Vagina (tissue), 2 donors: Measurements from ENCODE around the gene ACSM5.

ENCODE experiments used
- POLR2A ChIP-seq, 2 donors: fragments of 450-650 bp; IDR thresholded peaks; one replicate each; pipeline ENCODE4 v1.6.1; 2017; ENCODE audit warnings: antibody characterized with exemption in 2 of 2, mild to moderate bottlenecking in 2 of 2, moderate library complexity in 2 of 2
- POLR2AphosphoS5 ChIP-seq, 2 donors: sonication (generic); formaldehyde crosslinking; IDR thresholded peaks; one replicate each; pipeline ENCODE4 v1.9.0; 2017; ENCODE audit warnings: antibody characterized with exemption in 2 of 2, mild to moderate bottlenecking in 2 of 2, low read depth in 1 of 2; ENCODE audit not compliant: insufficient read depth in 1 of 2
- TF ChIP-seq, protein P1 (sequence below), 3 experiments: fragments of 450-650 bp in 2 of 3; fragments of 200-600 bp in 1 of 3; sonication (generic) in 1 of 3; IDR thresholded peaks; one replicate each; pipeline ENCODE4 v1.5.1; 2017 to 2019; ENCODE audit warnings: antibody characterized with exemption in 3 of 3, mild to moderate bottlenecking in 2 of 3, moderate library complexity in 2 of 3

DNA sequence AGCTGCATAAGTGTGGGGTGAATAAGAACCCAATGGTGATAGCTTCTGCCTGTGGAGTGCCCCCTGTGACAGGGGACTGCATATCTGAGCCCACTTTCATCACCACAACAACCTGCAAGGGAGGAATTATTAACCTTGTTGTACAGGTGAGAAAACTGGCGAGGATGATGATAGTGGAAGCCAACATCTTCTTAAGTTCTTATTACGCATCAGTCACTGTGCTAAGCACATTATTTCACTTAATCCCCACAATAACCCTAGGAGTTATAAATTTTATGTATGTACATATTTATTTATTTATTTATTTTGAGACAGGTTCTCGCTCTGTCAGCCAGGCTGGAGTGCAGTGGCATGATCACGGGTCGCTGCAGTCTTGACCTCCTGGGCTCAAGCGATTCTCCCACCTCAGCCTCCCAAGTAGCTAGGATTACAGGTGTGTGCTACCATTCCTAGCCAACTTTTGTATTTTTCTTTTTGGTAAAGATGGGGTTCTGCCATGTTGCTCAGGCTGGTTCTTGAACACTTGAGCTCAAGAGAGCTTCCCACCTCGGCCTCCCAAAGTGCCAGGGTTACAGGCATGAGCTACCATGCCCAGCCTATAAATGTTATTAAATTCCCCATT lies 12.4 kb upstream of the ACSM5 start:
- TF ChIP-seq, protein P1, sequence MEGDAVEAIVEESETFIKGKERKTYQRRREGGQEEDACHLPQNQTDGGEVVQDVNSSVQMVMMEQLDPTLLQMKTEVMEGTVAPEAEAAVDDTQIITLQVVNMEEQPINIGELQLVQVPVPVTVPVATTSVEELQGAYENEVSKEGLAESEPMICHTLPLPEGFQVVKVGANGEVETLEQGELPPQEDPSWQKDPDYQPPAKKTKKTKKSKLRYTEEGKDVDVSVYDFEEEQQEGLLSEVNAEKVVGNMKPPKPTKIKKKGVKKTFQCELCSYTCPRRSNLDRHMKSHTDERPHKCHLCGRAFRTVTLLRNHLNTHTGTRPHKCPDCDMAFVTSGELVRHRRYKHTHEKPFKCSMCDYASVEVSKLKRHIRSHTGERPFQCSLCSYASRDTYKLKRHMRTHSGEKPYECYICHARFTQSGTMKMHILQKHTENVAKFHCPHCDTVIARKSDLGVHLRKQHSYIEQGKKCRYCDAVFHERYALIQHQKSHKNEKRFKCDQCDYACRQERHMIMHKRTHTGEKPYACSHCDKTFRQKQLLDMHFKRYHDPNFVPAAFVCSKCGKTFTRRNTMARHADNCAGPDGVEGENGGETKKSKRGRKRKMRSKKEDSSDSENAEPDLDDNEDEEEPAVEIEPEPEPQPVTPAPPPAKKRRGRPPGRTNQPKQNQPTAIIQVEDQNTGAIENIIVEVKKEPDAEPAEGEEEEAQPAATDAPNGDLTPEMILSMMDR (IDR thresholded peaks at IDR 0.05), result no peak
- TF ChIP-seq POLR2A (IDR thresholded peaks at IDR 0.05), result no peak
- no peak for TF ChIP-seq POLR2AphosphoS5 (IDR thresholded peaks at IDR 0.05; ENCODE audit: insufficient read depth in 1 of 2, low read depth in 1 of 2)
